Astrocyte of the spinal cord (primary cell): ENCODE results near the gene POT1.

ENCODE experiments used
- DNase-seq: peaks from one replicate; pipeline ENCODE4 v3.0.0; 2011; ENCODE audit warnings: low read depth, low spot score
- H3K4me3 ChIP-seq: 2 replicates; pipeline ENCODE4 v1.5.1; 2011; ENCODE audit warnings: low read depth, mild to moderate bottlenecking, low read length, moderate library complexity
- CTCF ChIP-seq: IDR thresholded peaks from 2 replicates; pipeline ENCODE4 v1.5.1; 2012; ENCODE audit warnings: low read depth, mild to moderate bottlenecking, low read length, inconsistent platforms
- in situ Hi-C: cut with HindIII; loops from 2 replicates; pipeline ENCODE4 v1.10.0; 2017; ENCODE audit warnings: low sequenced_read_pairs

POT1 gene

GRCh38 chr7:124836173-124836572 is 93.5 kb downstream of the POT1 start:
- in situ Hi-C loops = no loop called here
- H3K4me3 ChIP-seq = no peak overlapping the region
- TF ChIP-seq CTCF = no peak
- DNase-seq = no peak

- H3K4me3 ChIP-seq = no peak overlapping the region
- in situ Hi-C loops = no loop called here
- TF ChIP-seq CTCF = no peak
- no peak for DNase-seq
Observed at GRCh38 chr7:124818807-124819206, 110.8 kb downstream of the POT1 start.

- no peak overlapping the region for H3K4me3 ChIP-seq
- peak; percentile 5 for DNase-seq
- no peak for TF ChIP-seq CTCF
- in situ Hi-C loops = no loop called here
Observed at GRCh38 chr7:124813994-124814798, 115.4 kb downstream of the POT1 start.

GRCh38 chr7:124812764-124813163 is 116.9 kb downstream of the POT1 start:
- in situ Hi-C loops = no loop called here
- DNase-seq = no peak

GRCh38 chr7:124811341-124811740 is 118.3 kb downstream of the POT1 start:
- no peak for DNase-seq
- in situ Hi-C loops = no loop called here
- no peak for TF ChIP-seq CTCF
- H3K4me3 ChIP-seq = no peak overlapping the region

More at GRCh38 chr7:124812764-124813163, 116.9 kb downstream of the POT1 start:
- no peak for TF ChIP-seq CTCF
- no peak overlapping the region for H3K4me3 ChIP-seq

GRCh38 chr7:124810605-124811004 is 119.0 kb downstream of the POT1 start:
- in situ Hi-C loops = no loop called here
- DNase-seq = no peak
- no peak for TF ChIP-seq CTCF
- H3K4me3 ChIP-seq = no peak overlapping the region
